HEK293 (cell line): Measurements from ENCODE around the gene SHROOM3.

Experiments used
- CTCF ChIA-PET: fragments of 350-600 bp; formaldehyde crosslinking; extraction: SDS; loops from one replicate; lab custom pipeline; 2021; ENCODE audit warnings: antibody characterized with exemption; lab: Yijun Ruan, JAX
- POLR2A ChIA-PET: fragments of 300-600 bp; formaldehyde crosslinking; extraction: SDS; loops from one replicate; lab custom pipeline; 2020; ENCODE audit warnings: antibody characterized with exemption, inconsistent platforms; lab: Yijun Ruan, JAX
- H3K27ac ChIP-seq: fragments of 200-500 bp; sonication (Bioruptor generic); 2 replicates; pipeline ENCODE4 v1.5.1; 2014; ENCODE audit warnings: low read depth, low read length, control low read depth, inconsistent platforms; ENCODE audit errors: extremely low read depth
- H3K36me3 ChIP-seq, 2 experiments: fragments of 200-500 bp in 1 of 2; sonication (Bioruptor generic) in 1 of 2; 1 replicate in 1 of 2; 2 replicates in 1 of 2; pipeline ENCODE4 v1.5.1; 2014 to 2017; ENCODE audit warnings: inconsistent platforms in 2 of 2, low read length in 2 of 2; ENCODE audit not compliant: control insufficient read depth in 2 of 2, insufficient read depth in 1 of 2
- H3K4me1 ChIP-seq: fragments of 200-500 bp; sonication (Bioruptor generic); 2 replicates; pipeline ENCODE4 v1.5.1; 2014; ENCODE audit warnings: mild to moderate bottlenecking, low read length, inconsistent platforms; ENCODE audit not compliant: control insufficient read depth, insufficient read depth
- H3K4me3 ChIP-seq: 2 replicates; pipeline ENCODE4 v1.5.1; 2011; ENCODE audit warnings: low read depth, mild to moderate bottlenecking, control low read depth, low read length, moderate library complexity
- H3K9me3 ChIP-seq: fragments of 200-500 bp; sonication (Bioruptor generic); 2 replicates; pipeline ENCODE4 v1.5.1; 2014; ENCODE audit warnings: low read depth, low read length, inconsistent platforms; ENCODE audit not compliant: control insufficient read depth, insufficient read depth
- KLF1 ChIP-seq: fragments of 450-650 bp; formaldehyde crosslinking; IDR thresholded peaks from 2 replicates; pipeline ENCODE4 v1.5.1; 2016; ENCODE audit warnings: missing biosample characterization, missing genetic modification characterization
- ZBTB10 ChIP-seq: fragments of 450-650 bp; formaldehyde crosslinking; IDR thresholded peaks from 2 replicates; pipeline ENCODE4 v1.5.1; 2016; ENCODE audit warnings: missing biosample characterization, missing genetic modification characterization
- ZBTB17 ChIP-seq: fragments of 450-650 bp; formaldehyde crosslinking; IDR thresholded peaks from 2 replicates; pipeline ENCODE4 v1.5.1; 2016; ENCODE audit warnings: missing biosample characterization, missing genetic modification characterization
- ZBTB21 ChIP-seq: fragments of 450-650 bp; formaldehyde crosslinking; IDR thresholded peaks from 2 replicates; pipeline ENCODE4 v1.5.1; 2017; ENCODE audit warnings: missing biosample characterization, missing genetic modification characterization
- ZBTB26 ChIP-seq: fragments of 450-650 bp; formaldehyde crosslinking; optimal IDR thresholded peaks from 2 replicates; pipeline ENCODE3; 2016; ENCODE audit warnings: missing biosample characterization, mild to moderate bottlenecking, missing genetic modification characterization
- ZFP41 ChIP-seq: fragments of 450-650 bp; formaldehyde crosslinking; IDR thresholded peaks from 2 replicates; pipeline ENCODE4 v1.5.1; 2016; ENCODE audit warnings: missing biosample characterization, missing genetic modification characterization, borderline replicate concordance
- ZNF155 ChIP-seq: fragments of 450-650 bp; formaldehyde crosslinking; IDR thresholded peaks from 2 replicates; pipeline ENCODE4 v1.5.1; 2016; ENCODE audit warnings: missing biosample characterization, missing genetic modification characterization
- ZNF169 ChIP-seq: fragments of 450-650 bp; formaldehyde crosslinking; IDR thresholded peaks from 2 replicates; pipeline ENCODE4 v1.5.1; 2016; ENCODE audit warnings: missing biosample characterization, missing genetic modification characterization
- ZNF211 ChIP-seq: fragments of 450-650 bp; formaldehyde crosslinking; IDR thresholded peaks from 2 replicates; pipeline ENCODE4 v1.5.1; 2016; ENCODE audit warnings: low read depth, missing biosample characterization, missing genetic modification characterization
- ZNF239 ChIP-seq: fragments of 450-650 bp; formaldehyde crosslinking; IDR thresholded peaks from 2 replicates; pipeline ENCODE4 v1.5.1; 2016; ENCODE audit warnings: missing biosample characterization, missing genetic modification characterization
- ZNF302 ChIP-seq: fragments of 450-650 bp; formaldehyde crosslinking; IDR thresholded peaks from 2 replicates; pipeline ENCODE4 v1.5.1; 2016; ENCODE audit warnings: missing biosample characterization, missing genetic modification characterization, low read depth
- ZNF548 ChIP-seq: fragments of 450-650 bp; formaldehyde crosslinking; IDR thresholded peaks from 2 replicates; pipeline ENCODE4 v1.5.1; 2016; ENCODE audit warnings: missing biosample characterization, missing genetic modification characterization
- ZSCAN23 ChIP-seq: fragments of 450-650 bp; formaldehyde crosslinking; IDR thresholded peaks from 2 replicates; pipeline ENCODE4 v1.5.1; 2016; ENCODE audit warnings: missing biosample characterization, missing genetic modification characterization
- TF ChIP-seq, protein P1 (sequence below): fragments of 450-650 bp; formaldehyde crosslinking; IDR thresholded peaks from 2 replicates; pipeline ENCODE4 v1.5.1; 2016; ENCODE audit warnings: missing biosample characterization, missing genetic modification characterization
- TF ChIP-seq, protein P2 (sequence below): fragments of 450-650 bp; formaldehyde crosslinking; IDR thresholded peaks from 2 replicates; pipeline ENCODE4 v1.5.1; 2016; ENCODE audit warnings: missing biosample characterization, missing genetic modification characterization
- TF ChIP-seq, protein P3 (sequence below): fragments of 450-650 bp; formaldehyde crosslinking; IDR thresholded peaks from 2 replicates; pipeline ENCODE4 v1.5.1; 2016; ENCODE audit warnings: missing biosample characterization, missing genetic modification characterization
- TF ChIP-seq, protein P4 (sequence below): fragments of 450-650 bp; formaldehyde crosslinking; IDR thresholded peaks from 2 replicates; pipeline ENCODE4 v1.5.1; 2016; ENCODE audit warnings: missing biosample characterization, missing genetic modification characterization
- TF ChIP-seq, protein P5 (sequence below): fragments of 450-650 bp; formaldehyde crosslinking; IDR thresholded peaks from 2 replicates; pipeline ENCODE4 v1.5.1; 2016; ENCODE audit warnings: missing biosample characterization, missing genetic modification characterization

The SHROOM3 gene

DNA sequence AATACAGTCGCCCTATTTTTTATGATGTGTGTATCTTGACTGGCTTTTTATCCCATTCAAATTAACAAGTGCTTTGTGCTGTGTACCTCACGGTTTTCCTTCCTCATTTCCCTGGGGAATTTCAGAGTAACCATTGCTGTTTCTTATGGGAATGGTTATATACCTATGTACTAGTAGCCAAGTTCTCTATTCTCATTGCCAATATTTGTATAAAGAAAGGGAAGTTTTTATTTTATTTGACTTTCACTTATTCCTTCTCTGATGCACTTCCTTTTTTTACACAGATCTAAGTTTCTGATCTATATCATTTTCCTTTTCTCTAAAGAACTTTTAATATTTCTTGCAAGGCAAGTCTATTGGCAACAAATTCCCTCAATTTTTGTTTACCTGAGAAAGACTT, 281.6 kb downstream of the SHROOM3 start (continued):
- TF ChIP-seq, protein P1, sequence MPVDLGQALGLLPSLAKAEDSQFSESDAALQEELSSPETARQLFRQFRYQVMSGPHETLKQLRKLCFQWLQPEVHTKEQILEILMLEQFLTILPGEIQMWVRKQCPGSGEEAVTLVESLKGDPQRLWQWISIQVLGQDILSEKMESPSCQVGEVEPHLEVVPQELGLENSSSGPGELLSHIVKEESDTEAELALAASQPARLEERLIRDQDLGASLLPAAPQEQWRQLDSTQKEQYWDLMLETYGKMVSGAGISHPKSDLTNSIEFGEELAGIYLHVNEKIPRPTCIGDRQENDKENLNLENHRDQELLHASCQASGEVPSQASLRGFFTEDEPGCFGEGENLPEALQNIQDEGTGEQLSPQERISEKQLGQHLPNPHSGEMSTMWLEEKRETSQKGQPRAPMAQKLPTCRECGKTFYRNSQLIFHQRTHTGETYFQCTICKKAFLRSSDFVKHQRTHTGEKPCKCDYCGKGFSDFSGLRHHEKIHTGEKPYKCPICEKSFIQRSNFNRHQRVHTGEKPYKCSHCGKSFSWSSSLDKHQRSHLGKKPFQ (tag by site-specific recombination) = no peak
- no peak for TF ChIP-seq ZNF548 (tag by site-specific recombination)
- TF ChIP-seq, protein P2, sequence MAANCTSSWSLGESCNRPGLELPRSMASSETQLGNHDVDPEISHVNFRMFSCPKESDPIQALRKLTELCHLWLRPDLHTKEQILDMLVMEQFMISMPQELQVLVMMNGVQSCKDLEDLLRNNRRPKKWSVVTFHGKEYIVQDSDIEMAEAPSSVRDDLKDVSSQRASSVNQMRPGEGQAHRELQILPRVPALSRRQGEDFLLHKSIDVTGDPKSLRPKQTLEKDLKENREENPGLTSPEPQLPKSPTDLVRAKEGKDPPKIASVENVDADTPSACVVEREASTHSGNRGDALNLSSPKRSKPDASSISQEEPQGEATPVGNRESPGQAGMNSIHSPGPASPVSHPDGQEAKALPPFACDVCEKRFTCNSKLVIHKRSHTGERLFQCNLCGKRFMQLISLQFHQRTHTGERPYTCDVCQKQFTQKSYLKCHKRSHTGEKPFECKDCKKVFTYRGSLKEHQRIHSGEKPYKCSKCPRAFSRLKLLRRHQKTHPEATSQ (tag by site-specific recombination) = no peak
- TF ChIP-seq, protein P3, sequence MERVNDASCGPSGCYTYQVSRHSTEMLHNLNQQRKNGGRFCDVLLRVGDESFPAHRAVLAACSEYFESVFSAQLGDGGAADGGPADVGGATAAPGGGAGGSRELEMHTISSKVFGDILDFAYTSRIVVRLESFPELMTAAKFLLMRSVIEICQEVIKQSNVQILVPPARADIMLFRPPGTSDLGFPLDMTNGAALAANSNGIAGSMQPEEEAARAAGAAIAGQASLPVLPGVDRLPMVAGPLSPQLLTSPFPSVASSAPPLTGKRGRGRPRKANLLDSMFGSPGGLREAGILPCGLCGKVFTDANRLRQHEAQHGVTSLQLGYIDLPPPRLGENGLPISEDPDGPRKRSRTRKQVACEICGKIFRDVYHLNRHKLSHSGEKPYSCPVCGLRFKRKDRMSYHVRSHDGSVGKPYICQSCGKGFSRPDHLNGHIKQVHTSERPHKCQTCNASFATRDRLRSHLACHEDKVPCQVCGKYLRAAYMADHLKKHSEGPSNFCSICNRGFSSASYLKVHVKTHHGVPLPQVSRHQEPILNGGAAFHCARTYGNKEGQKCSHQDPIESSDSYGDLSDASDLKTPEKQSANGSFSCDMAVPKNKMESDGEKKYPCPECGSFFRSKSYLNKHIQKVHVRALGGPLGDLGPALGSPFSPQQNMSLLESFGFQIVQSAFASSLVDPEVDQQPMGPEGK = no peak

- H3K4me3 ChIP-seq = no peak overlapping the region
- TF ChIP-seq, protein P4, sequence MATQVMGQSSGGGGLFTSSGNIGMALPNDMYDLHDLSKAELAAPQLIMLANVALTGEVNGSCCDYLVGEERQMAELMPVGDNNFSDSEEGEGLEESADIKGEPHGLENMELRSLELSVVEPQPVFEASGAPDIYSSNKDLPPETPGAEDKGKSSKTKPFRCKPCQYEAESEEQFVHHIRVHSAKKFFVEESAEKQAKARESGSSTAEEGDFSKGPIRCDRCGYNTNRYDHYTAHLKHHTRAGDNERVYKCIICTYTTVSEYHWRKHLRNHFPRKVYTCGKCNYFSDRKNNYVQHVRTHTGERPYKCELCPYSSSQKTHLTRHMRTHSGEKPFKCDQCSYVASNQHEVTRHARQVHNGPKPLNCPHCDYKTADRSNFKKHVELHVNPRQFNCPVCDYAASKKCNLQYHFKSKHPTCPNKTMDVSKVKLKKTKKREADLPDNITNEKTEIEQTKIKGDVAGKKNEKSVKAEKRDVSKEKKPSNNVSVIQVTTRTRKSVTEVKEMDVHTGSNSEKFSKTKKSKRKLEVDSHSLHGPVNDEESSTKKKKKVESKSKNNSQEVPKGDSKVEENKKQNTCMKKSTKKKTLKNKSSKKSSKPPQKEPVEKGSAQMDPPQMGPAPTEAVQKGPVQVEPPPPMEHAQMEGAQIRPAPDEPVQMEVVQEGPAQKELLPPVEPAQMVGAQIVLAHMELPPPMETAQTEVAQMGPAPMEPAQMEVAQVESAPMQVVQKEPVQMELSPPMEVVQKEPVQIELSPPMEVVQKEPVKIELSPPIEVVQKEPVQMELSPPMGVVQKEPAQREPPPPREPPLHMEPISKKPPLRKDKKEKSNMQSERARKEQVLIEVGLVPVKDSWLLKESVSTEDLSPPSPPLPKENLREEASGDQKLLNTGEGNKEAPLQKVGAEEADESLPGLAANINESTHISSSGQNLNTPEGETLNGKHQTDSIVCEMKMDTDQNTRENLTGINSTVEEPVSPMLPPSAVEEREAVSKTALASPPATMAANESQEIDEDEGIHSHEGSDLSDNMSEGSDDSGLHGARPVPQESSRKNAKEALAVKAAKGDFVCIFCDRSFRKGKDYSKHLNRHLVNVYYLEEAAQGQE (tag by site-specific recombination) = peak; percentile 39; the same call in 1 of the 2 replicates
- no peak for TF ChIP-seq ZNF239 (tag by site-specific recombination)
- TF ChIP-seq ZBTB21 (tag by site-specific recombination) = no peak
- TF ChIP-seq ZBTB10 (tag by site-specific recombination) = no peak
- H3K27ac ChIP-seq = no peak overlapping the region
- H3K36me3 ChIP-seq = peaks cover 0 to 5% of the 10 kb centered on the region in 2 experiments; a peak in 1 of 3 replicates
- ChIA-PET CTCF (no interaction called here), POLR2A (interaction anchor here (0.6 kb wide), 1 partner anchor 1626 kb away, joined by 7 read pairs; no protein-coding TSS in a partner anchor)
- H3K9me3 ChIP-seq = no peaks in the 10 kb centered on the region
- no peaks in the 10 kb centered on the region for H3K4me1 ChIP-seq
Measured at GRCh38 chr4:76717431-76717830, 282.4 kb downstream of the SHROOM3 start.

DNA sequence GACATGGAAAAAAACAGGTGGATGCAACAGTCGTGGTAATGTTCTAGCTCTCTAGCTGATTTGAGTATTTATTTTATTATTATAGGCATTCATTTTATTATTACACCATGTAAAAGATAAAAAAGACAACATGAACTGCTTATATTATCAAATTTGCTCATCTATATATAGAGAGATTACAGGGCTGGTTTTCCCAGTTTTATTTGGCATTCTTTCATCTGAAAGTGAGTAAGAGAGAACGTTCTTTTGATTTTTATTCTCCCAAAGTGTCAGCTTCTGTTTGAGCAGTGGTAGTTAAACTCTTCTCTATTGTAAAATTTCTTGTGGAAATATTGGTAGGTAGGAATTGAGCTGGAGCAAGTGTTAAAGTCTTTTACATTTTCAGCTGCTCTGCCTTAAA, 283.0 kb downstream of the SHROOM3 start:
- Histone ChIP-seq H3K4me1 (no peaks in the 10 kb centered on the region), H3K9me3 (no peaks in the 10 kb centered on the region), H3K27ac (no peak overlapping the region), H3K36me3 (no peaks in the 10 kb centered on the region), H3K4me3 (no peak overlapping the region)
- ChIA-PET CTCF (no interaction called here), POLR2A (no interaction called here)
- TF ChIP-seq ZNF155 (tag by site-specific recombination) (no peak), ZNF302 (tag by site-specific recombination) (no peak), ZBTB17 (no peak), ZSCAN23 (tag by site-specific recombination) (no peak), ZBTB26 (tag by site-specific recombination) (no peak), ZNF211 (tag by site-specific recombination) (no peak), ZFP41 (tag by site-specific recombination) (no peak), KLF1 (tag by site-specific recombination) (no peak), ZNF169 (tag by site-specific recombination) (no peak)
- TF ChIP-seq, protein P5, sequence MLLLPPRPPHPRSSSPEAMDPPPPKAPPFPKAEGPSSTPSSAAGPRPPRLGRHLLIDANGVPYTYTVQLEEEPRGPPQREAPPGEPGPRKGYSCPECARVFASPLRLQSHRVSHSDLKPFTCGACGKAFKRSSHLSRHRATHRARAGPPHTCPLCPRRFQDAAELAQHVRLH (tag by site-specific recombination) = no peak
- TF ChIP-seq, protein P2 (tag by site-specific recombination) = no peak
